HG02870 (cell line): ENCODE measurements around the gene RFLNA.
A peak's percentile ranks its signal among the peaks of the same experiment; 100 is the strongest.
"Not testable (repeated sequence)": the region's sequence is repeated elsewhere in the genome, so short reads cannot be mapped to it uniquely, and the experiment has no call there.

Experiments used
- ATAC-seq: cut with Tn5 transposase; IDR thresholded peaks from one replicate; pipeline ENCODE4 v1.9.1; 2021; ENCODE audit warnings: mild to moderate bottlenecking, moderate library complexity; ENCODE audit not compliant: unreplicated experiment

RFLNA gene

DNA sequence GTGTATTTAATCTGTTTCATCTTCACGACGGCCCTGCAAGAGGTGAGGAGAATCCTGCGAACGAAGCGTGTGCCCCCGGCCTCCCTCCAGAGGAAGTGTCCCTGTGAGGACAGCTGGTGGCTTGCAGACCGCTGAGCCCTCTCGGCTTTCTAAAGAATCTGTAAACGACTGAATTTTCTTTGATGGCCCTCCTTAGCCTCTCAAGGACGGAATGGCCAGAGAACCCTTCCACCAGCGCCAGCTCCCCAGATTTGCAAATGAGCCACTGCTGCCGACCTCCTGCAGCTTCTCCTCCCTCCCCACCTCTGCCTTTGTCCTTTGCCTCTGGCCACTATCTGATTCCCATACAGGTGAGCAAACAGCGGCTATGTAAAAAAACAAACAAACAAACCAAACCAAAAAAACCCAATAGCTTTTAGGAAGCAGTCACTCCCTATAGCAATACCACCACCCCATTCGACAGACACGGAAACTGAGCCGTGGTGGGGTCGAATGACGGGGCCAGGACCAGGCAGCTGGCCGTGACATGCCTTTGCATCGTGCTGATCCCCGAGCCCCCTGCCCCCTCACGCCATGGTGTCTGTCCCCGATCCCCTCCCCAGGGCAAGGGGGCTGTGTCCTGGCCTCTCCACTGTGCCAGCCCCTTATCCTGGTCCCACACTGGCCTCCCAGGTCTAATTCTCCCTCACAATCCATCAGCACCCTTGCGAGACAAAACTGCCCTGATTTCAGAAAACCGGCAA lies 23.6 kb downstream of the RFLNA start:
- ATAC-seq: no peak

DNA sequence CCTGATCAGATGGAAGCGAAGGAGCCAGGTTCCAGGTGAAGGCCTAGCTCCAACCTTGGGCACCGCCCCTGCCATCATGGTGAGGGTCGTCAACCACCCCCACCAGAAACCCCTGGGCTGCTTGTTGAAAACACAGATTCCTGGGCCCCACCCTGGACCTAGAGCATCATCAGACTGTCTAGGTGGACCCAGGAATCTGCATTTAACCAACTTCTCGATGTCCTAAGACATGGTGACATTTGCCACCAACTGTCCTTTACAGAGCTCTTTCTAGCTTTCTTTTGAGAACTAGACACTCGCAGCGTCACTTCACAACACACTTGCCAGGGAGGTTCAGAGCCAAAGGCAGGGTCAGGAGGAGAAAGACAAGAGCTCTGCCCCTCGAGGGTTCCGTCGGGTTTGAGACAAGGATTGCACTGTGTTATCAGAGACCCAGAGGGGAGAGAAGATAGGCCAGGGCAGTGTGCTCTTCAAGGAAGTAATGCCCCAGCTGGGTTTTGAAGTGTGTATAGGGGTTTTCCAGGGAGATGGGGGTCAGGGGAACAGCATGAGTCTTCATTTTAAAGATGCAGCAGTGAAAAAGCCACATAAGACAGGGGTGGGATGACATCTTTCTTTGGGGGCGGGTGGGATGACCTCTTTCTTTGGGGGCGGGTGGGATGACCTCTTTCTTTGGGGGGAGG lies 24.6 kb downstream of the RFLNA start:
- ATAC-seq: no peak

- ATAC-seq: peak; percentile 62
Observed at GRCh38 chr12:124321040-124321481, 26.2 kb downstream of the RFLNA start.

DNA sequence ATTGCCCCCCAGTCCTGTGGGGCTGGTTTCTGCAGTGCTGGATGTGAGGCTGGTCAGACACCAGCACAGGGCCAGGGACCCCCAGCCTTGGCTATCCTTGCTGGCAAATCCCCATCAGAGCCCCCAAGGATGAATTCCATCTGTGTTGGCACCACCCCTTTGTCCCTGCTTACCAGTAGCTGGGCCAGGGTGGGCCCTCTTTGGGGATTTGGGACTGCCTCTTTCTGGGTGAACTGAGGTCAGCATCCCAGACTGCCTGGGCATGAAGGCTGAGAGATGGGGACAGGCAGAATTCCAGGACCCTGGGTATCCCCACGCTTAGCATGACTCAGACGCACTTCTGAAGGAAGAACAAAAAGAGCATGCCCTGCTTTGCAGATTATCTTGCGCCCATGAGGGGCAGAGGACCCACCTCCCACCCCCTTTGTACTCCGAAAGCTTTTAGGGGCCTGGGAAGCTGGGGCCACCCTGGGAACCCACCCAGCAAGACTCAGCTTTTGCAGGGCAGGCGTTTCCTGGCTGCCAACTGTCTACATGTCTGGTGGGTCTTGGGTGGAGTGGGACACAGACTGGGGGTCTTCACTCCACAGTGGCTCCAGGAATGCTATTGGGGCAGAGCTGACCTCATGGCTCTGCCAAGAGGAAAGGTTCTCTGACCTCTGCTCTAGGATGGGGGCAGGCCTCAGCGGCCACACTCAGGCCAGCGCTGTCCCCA lies 26.8 kb downstream of the RFLNA start:
- no peak for ATAC-seq

GRCh38 chr12:124322271-124322998 lies 27.5 kb downstream of the RFLNA start:
- no peak for ATAC-seq

DNA sequence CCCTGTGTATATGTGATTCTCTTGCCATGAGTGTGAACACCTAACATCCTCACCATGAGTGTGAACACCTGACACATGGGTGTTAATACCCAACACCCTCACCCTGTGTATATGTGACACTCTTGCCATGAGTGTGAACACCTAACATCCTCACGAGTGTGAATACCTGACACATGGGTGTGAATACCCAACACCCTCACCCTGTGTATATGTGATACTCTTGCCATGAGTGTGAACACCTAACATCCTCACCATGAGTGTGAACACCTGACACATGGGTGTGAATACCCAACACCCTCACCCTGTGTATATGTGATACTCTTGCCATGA lies 28.1 kb downstream of the RFLNA start:
- ATAC-seq: not testable (repeated sequence)

GRCh38 chr12:124323771-124324530 lies 29.1 kb downstream of the RFLNA start:
- ATAC-seq: no peak

GRCh38 chr12:124324803-124325705 lies 30.2 kb downstream of the RFLNA start:
- ATAC-seq: no peak

DNA sequence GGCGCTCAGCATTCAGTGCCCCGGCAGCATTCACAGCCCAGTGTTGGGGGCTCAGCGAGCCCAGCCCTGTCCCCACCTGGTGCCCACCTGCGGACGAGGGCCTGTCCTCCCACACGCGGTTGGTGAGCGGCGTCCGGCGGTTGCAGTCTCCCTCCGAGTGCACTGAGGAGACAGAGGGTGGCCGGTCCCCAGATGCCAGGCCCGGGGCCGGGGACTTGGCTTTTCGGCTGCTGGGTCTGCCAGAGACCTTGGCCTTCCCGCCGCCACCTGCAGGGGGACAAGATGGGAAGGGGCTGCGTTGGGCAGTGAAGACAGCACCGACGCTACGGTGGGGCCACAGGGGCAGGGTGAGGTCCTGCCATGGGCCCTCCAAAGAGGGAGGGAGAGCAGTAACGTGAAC lies 31.2 kb downstream of the RFLNA start:
- ATAC-seq: no peak

- ATAC-seq: no peak
Observed at GRCh38 chr12:124326871-124327270, 32.0 kb downstream of the RFLNA start.

DNA sequence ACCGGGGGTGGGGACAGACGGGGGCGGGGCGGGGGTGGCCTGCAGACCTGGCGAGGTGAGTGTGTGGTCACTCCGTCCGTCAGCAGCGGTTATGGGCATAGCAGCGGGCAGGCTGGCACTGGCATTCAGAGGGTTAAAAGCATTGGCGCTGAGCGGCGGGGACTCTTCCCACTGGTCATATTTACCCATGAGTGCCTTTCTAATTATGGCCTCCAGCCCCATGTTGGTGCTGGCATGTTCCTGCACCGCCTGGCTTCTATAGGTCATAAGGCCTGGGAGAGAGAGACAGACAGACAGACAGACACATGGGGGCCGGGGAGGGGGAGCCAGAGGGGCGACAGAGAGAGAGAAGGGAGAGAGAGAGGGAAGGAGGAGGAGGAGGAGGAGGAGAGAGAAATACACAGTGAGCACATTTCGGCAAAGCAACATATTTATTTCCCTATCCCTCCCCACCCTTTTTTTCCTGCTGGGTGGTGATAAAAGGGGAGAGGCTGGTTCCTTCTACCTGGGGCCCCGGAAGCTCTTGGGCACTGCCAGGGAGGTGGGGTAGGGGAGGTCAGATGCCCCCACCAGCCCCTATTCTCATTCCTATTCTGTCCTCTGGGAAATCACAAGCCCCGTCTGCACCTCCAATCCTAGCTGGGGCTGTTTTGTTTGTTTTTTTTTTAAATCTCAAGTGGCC lies 32.6 kb downstream of the RFLNA start:
- ATAC-seq: no peak

DNA sequence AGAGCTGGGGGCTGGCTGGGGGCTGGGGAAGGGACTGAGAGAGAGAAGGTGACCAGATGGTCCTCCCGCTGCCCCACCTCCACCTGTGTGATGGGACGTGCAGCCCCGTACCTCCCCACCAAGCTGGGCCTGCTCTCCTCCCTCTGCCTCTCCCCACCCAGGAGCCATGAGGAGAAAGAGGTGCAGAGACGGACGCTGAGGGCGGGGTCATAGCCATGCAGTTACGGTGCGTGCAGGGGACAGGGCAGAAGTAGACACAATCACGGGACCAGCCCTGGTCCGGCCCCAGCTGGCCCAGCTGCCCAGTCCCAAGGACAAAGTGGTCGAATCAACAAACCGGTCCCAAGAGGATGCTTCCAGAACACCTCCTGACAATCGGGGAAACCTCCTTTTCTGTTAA lies 33.2 kb downstream of the RFLNA start:
- no peak for ATAC-seq

GRCh38 chr12:124328636-124329035 lies 33.7 kb downstream of the RFLNA start:
- no peak for ATAC-seq

GRCh38 chr12:124332058-124332672 lies 37.3 kb downstream of the RFLNA start:
- ATAC-seq: no peak

- no peak for ATAC-seq
Observed at GRCh38 chr12:124332900-124333299, 38.0 kb downstream of the RFLNA start.

DNA sequence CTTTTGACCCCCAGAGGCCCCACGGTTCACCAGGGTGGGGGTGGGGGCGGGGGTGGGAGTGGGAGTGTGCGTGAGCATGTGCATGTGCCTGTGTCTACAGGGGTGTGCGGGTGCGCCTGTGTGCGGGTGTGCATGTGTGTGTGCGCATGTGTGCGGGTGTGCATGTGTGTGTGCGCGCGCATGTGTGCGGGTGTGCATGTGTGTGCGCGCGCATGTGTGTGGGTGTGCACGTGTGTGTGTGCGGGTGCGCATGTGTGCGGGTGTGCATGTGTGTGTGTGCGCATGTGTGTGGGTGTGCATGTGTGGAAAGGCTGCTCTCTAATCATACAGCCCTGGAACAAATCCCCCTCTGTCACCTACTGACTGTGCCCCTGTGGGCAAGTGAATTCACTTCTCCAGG lies 38.8 kb downstream of the RFLNA start:
- no peak for ATAC-seq

DNA sequence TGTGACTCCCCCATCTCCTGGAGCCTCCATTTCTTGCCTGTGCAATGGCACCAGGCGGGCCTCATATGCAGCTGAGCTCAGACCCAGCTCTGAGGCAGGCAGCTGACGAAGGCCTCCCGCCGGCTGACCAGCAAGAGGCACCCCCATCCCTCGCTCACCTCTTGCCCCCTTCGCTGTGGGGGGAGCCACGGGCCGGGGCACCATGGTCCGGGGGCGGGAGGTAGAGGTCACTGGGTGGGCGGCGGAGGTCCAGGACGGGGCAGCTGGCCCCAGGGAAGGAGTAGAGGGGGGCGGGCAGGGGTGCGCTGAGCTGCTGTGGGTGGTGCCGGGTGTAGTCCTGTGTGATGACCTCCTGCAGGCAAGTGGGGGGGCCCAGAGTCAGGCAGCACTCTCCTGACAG lies 39.4 kb downstream of the RFLNA start:
- no peak for ATAC-seq

DNA sequence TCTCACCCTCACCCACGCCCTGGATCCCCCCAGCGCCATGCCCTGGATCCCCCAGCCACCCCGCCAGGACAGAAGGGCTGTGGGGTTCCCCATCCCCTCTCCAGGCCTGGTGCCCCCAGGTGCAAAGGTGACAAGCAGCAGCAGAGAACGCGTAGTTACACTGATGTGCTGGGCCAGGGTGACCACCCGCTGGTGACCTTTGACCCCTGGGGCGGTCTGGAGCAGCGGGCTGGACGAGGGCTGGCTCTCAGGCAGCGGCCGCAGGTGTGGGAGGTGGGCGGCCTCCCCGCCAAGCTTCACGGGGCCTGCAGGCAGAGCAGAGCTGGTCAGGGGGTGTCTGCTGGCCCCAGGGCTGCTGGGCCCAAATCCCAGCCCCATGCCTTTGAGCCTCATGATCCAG lies 40.1 kb downstream of the RFLNA start:
- ATAC-seq: no peak
